Measurements from ENCODE around the gene MYT1. TPM values are rescaled to one million over a fixed set of nuclear protein-coding genes. Genes with fewer than 3 reads are reported as not detected.

The MYT1 gene
- total RNA-seq, 1 donor from 2014 or later = 0.34 TPM

DNA sequence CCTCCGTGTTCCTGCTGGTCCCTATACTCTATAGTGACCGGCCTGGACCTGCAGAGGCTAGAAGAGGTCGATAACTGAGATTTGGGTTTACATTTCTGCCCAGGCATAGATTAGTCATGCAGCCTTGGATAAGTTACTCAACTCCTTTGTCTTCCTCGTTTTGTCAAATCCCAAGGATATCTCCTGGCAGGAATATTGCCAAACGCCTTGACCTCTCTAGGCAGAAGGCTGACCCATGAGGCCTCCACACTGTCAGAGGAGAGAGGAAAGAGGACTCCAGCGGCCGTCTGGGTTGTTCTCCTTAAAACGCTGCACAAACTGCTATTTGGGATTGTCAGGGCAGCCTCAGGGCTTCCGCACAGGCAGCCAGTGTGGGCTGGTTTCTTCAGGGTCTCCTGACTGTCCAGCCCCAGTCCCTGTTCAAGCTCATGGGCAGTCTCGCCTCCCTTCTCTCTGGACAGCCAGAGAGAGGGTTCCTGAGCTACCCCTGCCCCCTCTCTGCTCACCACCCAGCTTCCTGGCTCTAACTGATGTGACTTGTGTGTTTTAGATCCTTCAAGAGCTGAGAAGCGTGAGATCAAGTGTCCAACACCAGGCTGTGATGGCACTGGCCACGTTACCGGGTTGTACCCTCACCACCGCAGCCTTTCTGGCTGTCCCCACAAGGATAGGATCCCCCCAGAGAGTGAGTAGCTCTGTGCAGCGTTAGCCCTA lies 46.6 kb downstream of the MYT1 start:
- no peak overlapping the region for H3K27ac Mint-ChIP-seq
- H3K27me3 Mint-ChIP-seq (ENCODE audit: low read depth) = peaks cover 53% of the 10 kb centered on the region

DNA sequence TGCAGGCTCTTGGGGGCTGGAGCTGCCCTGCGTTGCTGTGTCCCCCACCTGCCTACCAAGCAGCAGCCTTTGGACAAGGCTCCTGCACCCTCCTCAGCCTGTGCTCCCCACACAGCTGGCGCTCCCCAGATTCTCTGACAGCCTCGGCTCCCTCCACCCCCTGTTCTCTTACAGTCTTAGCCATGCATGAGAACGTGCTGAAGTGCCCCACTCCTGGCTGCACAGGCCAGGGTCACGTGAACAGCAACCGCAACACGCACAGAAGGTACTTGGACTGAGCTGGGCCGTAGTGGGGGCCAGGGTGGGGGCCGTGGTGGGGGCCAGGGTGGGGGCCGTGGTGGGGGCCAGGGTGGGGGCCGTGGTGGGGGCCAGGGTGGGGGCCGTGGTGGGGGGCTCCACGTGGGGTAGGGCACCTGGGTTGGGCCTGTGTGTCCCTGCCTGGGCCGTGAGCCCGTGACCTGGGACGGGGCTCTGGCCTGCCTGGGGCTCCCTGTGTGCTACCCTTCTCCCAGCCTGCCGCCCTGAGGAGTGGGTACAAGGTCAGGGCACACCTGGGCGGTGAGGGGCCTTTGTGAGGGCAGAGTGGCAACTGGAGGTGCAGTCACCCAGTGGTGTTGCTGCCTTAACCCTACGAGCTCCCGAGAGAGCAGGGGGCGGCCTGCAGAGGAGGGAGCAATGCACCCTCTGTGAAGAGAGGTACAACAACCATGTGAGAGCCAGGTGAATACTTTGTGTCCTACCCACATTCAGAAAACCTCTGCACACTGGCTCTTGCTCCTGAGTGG lies 47.8 kb downstream of the MYT1 start:
- Mint-ChIP-seq H3K27me3 (ENCODE audit: low read depth) (peaks cover 49% of the 10 kb centered on the region), H3K9me3 (no peaks in the 10 kb centered on the region), H3K36me3 (no peaks in the 10 kb centered on the region), H3K4me3 (no peak overlapping the region), H3K27ac (no peak overlapping the region), H3K4me1 (peaks cover 19% of the 10 kb centered on the region)
- TF ChIP-seq, protein P1, sequence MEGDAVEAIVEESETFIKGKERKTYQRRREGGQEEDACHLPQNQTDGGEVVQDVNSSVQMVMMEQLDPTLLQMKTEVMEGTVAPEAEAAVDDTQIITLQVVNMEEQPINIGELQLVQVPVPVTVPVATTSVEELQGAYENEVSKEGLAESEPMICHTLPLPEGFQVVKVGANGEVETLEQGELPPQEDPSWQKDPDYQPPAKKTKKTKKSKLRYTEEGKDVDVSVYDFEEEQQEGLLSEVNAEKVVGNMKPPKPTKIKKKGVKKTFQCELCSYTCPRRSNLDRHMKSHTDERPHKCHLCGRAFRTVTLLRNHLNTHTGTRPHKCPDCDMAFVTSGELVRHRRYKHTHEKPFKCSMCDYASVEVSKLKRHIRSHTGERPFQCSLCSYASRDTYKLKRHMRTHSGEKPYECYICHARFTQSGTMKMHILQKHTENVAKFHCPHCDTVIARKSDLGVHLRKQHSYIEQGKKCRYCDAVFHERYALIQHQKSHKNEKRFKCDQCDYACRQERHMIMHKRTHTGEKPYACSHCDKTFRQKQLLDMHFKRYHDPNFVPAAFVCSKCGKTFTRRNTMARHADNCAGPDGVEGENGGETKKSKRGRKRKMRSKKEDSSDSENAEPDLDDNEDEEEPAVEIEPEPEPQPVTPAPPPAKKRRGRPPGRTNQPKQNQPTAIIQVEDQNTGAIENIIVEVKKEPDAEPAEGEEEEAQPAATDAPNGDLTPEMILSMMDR (IDR thresholded peaks at IDR 0.05; ENCODE audit: unreplicated experiment) = no peak
- no peak for DNase-seq (ENCODE audit: low spot score in 2 of 2, unreplicated experiment in 2 of 2)

More for the DNA sequence above, 46.6 kb downstream of the MYT1 start:
- TF ChIP-seq, protein P1 (IDR thresholded peaks at IDR 0.05; ENCODE audit: unreplicated experiment) = no peak
- Mint-ChIP-seq H3K9me3 (no peaks in the 10 kb centered on the region), H3K36me3 (no peaks in the 10 kb centered on the region), H3K4me1 (peaks cover 18% of the 10 kb centered on the region), H3K4me3 (no peak overlapping the region)
- no peak for DNase-seq (ENCODE audit: low spot score in 2 of 2, unreplicated experiment in 2 of 2)

DNA sequence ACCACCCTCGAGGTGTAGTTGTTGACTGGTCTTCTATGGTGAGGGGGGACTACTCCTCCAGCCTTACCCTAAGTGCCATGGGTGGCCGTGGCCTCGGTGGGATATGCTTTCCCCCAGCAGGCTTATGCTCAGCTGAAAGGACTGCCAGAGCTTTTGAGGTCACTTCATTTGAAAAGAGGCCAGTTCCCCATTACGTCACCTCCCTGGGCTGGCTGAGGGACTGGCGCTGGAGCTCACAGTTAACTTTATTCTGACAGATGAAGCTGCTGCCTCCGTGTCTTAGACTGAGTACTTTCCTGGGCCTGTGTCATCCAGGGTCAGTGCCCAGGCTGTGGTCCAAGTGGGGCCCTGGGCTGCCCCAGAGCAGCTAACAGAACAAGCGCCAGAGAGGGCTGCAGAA lies 48.5 kb downstream of the MYT1 start:
- DNase-seq (ENCODE audit: low spot score in 2 of 2, unreplicated experiment in 2 of 2) = no peak
- peaks cover 20% of the 10 kb centered on the region for H3K4me1 Mint-ChIP-seq
- H3K36me3 Mint-ChIP-seq = no peaks in the 10 kb centered on the region
- no peaks in the 10 kb centered on the region for H3K9me3 Mint-ChIP-seq
- H3K4me3 Mint-ChIP-seq = no peak overlapping the region
- H3K27ac Mint-ChIP-seq = no peak overlapping the region
- TF ChIP-seq, protein P1 (IDR thresholded peaks at IDR 0.05; ENCODE audit: unreplicated experiment) = no peak
- H3K27me3 Mint-ChIP-seq (ENCODE audit: low read depth) = peaks cover 46% of the 10 kb centered on the region

DNA sequence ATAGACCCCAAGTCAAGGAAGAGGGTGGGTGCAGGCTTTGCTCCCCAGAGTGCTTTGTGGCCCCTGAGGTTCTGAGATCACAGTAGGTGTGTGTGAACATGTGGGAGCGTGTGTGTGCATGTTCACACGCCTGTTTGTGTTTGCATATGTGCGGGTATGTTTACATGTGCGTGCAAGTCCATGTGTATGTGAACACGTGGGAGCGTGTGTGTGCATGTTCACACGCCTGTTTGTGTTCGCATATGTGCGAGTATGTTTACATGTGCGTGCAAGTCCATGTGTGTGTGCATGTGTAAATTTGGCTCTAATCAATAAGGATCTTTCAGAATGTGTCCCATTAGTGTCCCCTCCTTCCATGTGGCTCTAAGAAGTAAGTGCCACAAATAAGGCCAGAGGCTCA lies 49.9 kb downstream of the MYT1 start:
- TF ChIP-seq, protein P1 (IDR thresholded peaks at IDR 0.05; ENCODE audit: unreplicated experiment) = no peak
- Mint-ChIP-seq H3K9me3 (no peaks in the 10 kb centered on the region), H3K27me3 (ENCODE audit: low read depth) (peaks cover 48% of the 10 kb centered on the region), H3K27ac (no peak overlapping the region), H3K4me1 (peaks cover 22% of the 10 kb centered on the region), H3K4me3 (no peak overlapping the region), H3K36me3 (no peaks in the 10 kb centered on the region)
- no peak for DNase-seq (ENCODE audit: low spot score in 2 of 2, unreplicated experiment in 2 of 2)

DNA sequence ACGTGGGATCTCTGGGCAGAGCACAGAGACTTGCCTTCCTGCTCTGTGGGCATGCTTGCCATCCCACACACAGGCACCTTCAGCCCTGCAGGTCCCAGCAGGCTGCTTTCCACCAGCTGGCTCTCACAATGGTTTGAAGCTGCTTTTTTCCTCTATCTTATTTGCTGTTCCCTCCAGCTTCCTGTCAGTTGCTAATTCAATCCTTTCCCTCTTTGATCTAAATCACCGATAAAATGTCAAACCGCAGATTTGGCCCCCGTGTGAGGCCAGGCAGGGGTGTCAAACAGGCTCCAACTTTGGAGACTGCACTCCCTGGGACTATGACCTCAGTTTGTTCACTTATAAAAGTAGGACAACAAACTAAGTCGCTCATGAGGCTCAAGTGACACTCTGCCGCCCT lies 50.7 kb downstream of the MYT1 start:
- H3K4me3 Mint-ChIP-seq = no peak overlapping the region
- peaks cover 24% of the 10 kb centered on the region for H3K4me1 Mint-ChIP-seq
- TF ChIP-seq, protein P1 (IDR thresholded peaks at IDR 0.05; ENCODE audit: unreplicated experiment) = no peak

More for the DNA sequence above, 50.7 kb downstream of the MYT1 start:
- H3K27ac Mint-ChIP-seq = no peak overlapping the region
- H3K27me3 Mint-ChIP-seq (ENCODE audit: low read depth) = peaks cover 47% of the 10 kb centered on the region
- no peak for DNase-seq (ENCODE audit: low spot score in 2 of 2, unreplicated experiment in 2 of 2)
- H3K36me3 Mint-ChIP-seq = no peaks in the 10 kb centered on the region
- no peaks in the 10 kb centered on the region for H3K9me3 Mint-ChIP-seq
